Fibroblast of lung (primary cell): ENCODE data around the gene TMEM123. TPM values are rescaled to one million over a fixed set of nuclear protein-coding genes. Genes with fewer than 3 reads are reported as not detected.

Experiments used
- DNase-seq, 2 donors: peaks; one replicate each; pipeline versions ENCODE4 v3.0.0 to v3.0.0-alpha.2; 2010; ENCODE audit warnings: low read depth in 2 of 2
- H2AFZ ChIP-seq: 2 replicates; pipeline ENCODE4 v1.5.1; 2012; ENCODE audit warnings: low read length, control low read depth, inconsistent platforms
- H3K27ac ChIP-seq: 2 replicates; pipeline ENCODE4 v1.5.1; 2011; ENCODE audit warnings: low read length, control low read depth; ENCODE audit not compliant: insufficient read depth
- H3K27me3 ChIP-seq: 2 replicates; pipeline ENCODE4 v1.5.1; 2011; ENCODE audit warnings: mild to moderate bottlenecking, low read length; ENCODE audit not compliant: control insufficient read depth, insufficient read depth
- H3K36me3 ChIP-seq: 2 replicates; pipeline ENCODE4 v1.5.1; 2011; ENCODE audit warnings: low read length; ENCODE audit not compliant: control insufficient read depth, insufficient read depth
- H3K4me1 ChIP-seq: 2 replicates; pipeline ENCODE4 v1.5.1; 2011; ENCODE audit warnings: low read length; ENCODE audit not compliant: control insufficient read depth, insufficient read depth; ENCODE audit errors: extremely low read depth
- H3K4me2 ChIP-seq: 2 replicates; pipeline ENCODE4 v1.5.1; 2011; ENCODE audit warnings: low read length, control low read depth; ENCODE audit not compliant: insufficient read depth; ENCODE audit errors: extremely low read depth
- H3K4me3 ChIP-seq, 4 experiments: fragments of 200-600 bp in 1 of 4; sonication (generic) in 1 of 4; replicated peaks in 1 of 4; 2 replicates each; pipeline ENCODE4 v1.5.1; 2011 to 2016; ENCODE audit warnings: low read length in 4 of 4, low read depth in 3 of 4, mild to moderate bottlenecking in 3 of 4, control low read depth in 2 of 4, inconsistent platforms in 1 of 4, mixed read lengths in 1 of 4; ENCODE audit not compliant: insufficient read depth in 1 of 4; ENCODE audit errors: control extremely low read depth in 1 of 4
- H3K79me2 ChIP-seq: 2 replicates; pipeline ENCODE4 v1.5.1; 2012; ENCODE audit warnings: mild to moderate bottlenecking, low read length, inconsistent platforms; ENCODE audit not compliant: control insufficient read depth, insufficient read depth
- H3K9ac ChIP-seq: 2 replicates; pipeline ENCODE4 v1.5.1; 2011; ENCODE audit warnings: mild to moderate bottlenecking, low read length, control low read depth; ENCODE audit not compliant: insufficient read depth
- H3K9me3 ChIP-seq: 2 replicates; pipeline ENCODE4 v1.5.1; 2012; ENCODE audit warnings: low read depth, low read length; ENCODE audit not compliant: control insufficient read depth, insufficient read depth
- H4K20me1 ChIP-seq: 2 replicates; pipeline ENCODE4 v1.5.1; 2011; ENCODE audit warnings: low read length; ENCODE audit not compliant: control insufficient read depth, insufficient read depth; ENCODE audit errors: extremely low read depth
- CTCF ChIP-seq, 2 donors: IDR thresholded peaks in 1 of 2; conservative IDR thresholded peaks in 1 of 2; 1 replicate in 1 of 2; 2 replicates in 1 of 2; pipeline ENCODE4 v1.5.1; 2011 to 2012; ENCODE audit warnings: low read length in 2 of 2, control low read depth in 1 of 2, inconsistent platforms in 1 of 2, low read depth in 1 of 2, mild to moderate bottlenecking in 1 of 2
- EZH2 ChIP-seq: IDR thresholded peaks from 2 replicates; pipeline ENCODE4 v1.5.1; 2012; ENCODE audit warnings: low read length, control low read depth, mild to moderate bottlenecking; ENCODE audit errors: missing control alignments
- polyA plus RNA-seq, 2 donors: library from polyadenylated mRNA; depleted of rRNA in 1 of 2; stranded (reverse) in 1 of 2; unstranded in 1 of 2; fragments of >200 nt; gene quantifications; 2 replicates each; pipeline ENCODE4 v1.2.1, GENCODE V29; 2011 to 2012; ENCODE audit warnings: missing spikeins in 1 of 2
- total RNA-seq: library from RNA; depleted of rRNA; stranded (reverse); fragments of >200 nt; gene quantifications from 2 replicates; pipeline ENCODE4 v1.2.1, GENCODE V29; 2014

The TMEM123 gene
- total and polyA plus RNA-seq, 2 donors (not counting 1 experiment from before 2014, with no cell fraction given): 127 to 355 TPM

- Histone ChIP-seq H3K9ac (no peak overlapping the region), H3K4me1 (no peaks in the 10 kb centered on the region), H3K36me3 (peaks cover 7% of the 10 kb centered on the region), H3K27me3 (no peaks in the 10 kb centered on the region), H3K9me3 (no peaks in the 10 kb centered on the region), H2AFZ (no peak overlapping the region), H3K79me2 (peaks cover 3% of the 10 kb centered on the region), H3K4me3 (no peak overlapping the region), H3K4me2 (no peak overlapping the region), H4K20me1 (no peaks in the 10 kb centered on the region), H3K27ac (no peak overlapping the region)
- TF ChIP-seq CTCF (conservative IDR thresholded peaks at IDR 0.05 in 1 of 2, IDR thresholded peaks at IDR 0.05 in 1 of 2; ENCODE audit: low read depth in 1 of 2, low read length in 2 of 2): no peak
- no peak for TF ChIP-seq EZH2
- DNase-seq: no peak
Measured at GRCh38 chr11:102398297-102398696, 54.3 kb downstream of the TMEM123 start.

GRCh38 chr11:102396708-102397563 is 55.6 kb downstream of the TMEM123 start:
- H2AFZ ChIP-seq: no peak overlapping the region
- no peak overlapping the region for H3K4me2 ChIP-seq
- peaks cover 11% of the 10 kb centered on the region for H3K36me3 ChIP-seq
- H3K27ac ChIP-seq: no peak overlapping the region
- no peaks in the 10 kb centered on the region for H3K27me3 ChIP-seq
- no peak overlapping the region for H3K4me3 ChIP-seq
- peaks cover 9% of the 10 kb centered on the region for H3K79me2 ChIP-seq
- H3K4me1 ChIP-seq: no peaks in the 10 kb centered on the region
- H4K20me1 ChIP-seq: no peaks in the 10 kb centered on the region
- TF ChIP-seq EZH2 (no peak), CTCF (conservative IDR thresholded peaks at IDR 0.05 in 1 of 2, IDR thresholded peaks at IDR 0.05 in 1 of 2; ENCODE audit: low read depth in 1 of 2, low read length in 2 of 2) (no peak)
- no peak overlapping the region for H3K9ac ChIP-seq
- peak; percentile 9 to 25 for DNase-seq
- no peaks in the 10 kb centered on the region for H3K9me3 ChIP-seq

- H3K4me2 ChIP-seq: no peak overlapping the region
- no peak for DNase-seq
- H3K36me3 ChIP-seq: peaks cover 19% of the 10 kb centered on the region
- no peaks in the 10 kb centered on the region for H3K4me1 ChIP-seq
- peaks cover 20% of the 10 kb centered on the region for H3K79me2 ChIP-seq
- no peaks in the 10 kb centered on the region for H4K20me1 ChIP-seq
- TF ChIP-seq EZH2 (no peak), CTCF (conservative IDR thresholded peaks at IDR 0.05 in 1 of 2, IDR thresholded peaks at IDR 0.05 in 1 of 2; ENCODE audit: low read depth in 1 of 2, low read length in 2 of 2) (no peak)
- H2AFZ ChIP-seq: no peak overlapping the region
- no peak overlapping the region for H3K27ac ChIP-seq
- no peak overlapping the region for H3K9ac ChIP-seq
- no peaks in the 10 kb centered on the region for H3K27me3 ChIP-seq
- H3K4me3 ChIP-seq: no peak overlapping the region
- no peaks in the 10 kb centered on the region for H3K9me3 ChIP-seq
Measured at GRCh38 chr11:102395720-102396393, 56.7 kb downstream of the TMEM123 start.
